Activated CD8-positive, alpha-beta memory T cell treated with anti-CD3 and anti-CD28 coated beads, Interleukin-2, amount 50 U/mL, for 4 hours (primary cell): ENCODE results near the gene ATG4D.

Experiments used
- DNase-seq: peaks from one replicate; pipeline ENCODE4 v3.0.0-alpha.2; 2020

The ATG4D gene

GRCh38 chr19:10543420-10544241 is at the start of gene ATG4D:
ATG4D (plus strand) TSS chr19:10543904; CDS start chr19:10544091, 187 bp downstream.
- DNase-seq: peak; percentile 78

- no peak for DNase-seq
These were observed 46.3 kb upstream of the ATG4D start for GRCh38 chr19:10497371-10497770.

GRCh38 chr19:10499550-10500246 is 44.0 kb upstream of the ATG4D start:
- no peak for DNase-seq

- no peak for DNase-seq
These were observed 43.5 kb upstream of the ATG4D start for GRCh38 chr19:10500247-10500592.

GRCh38 chr19:10501971-10502523 is 41.7 kb upstream of the ATG4D start:
- peak; percentile 52 for DNase-seq

GRCh38 chr19:10502524-10503001 is 41.1 kb upstream of the ATG4D start:
- peak; percentile 91 for DNase-seq

- DNase-seq: no peak
These were observed 40.5 kb upstream of the ATG4D start, which contains the start of gene KEAP1 for GRCh38 chr19:10503002-10503789. KEAP1 (minus strand) TSS chr19:10503356; CDS start chr19:10500033, 3,323 bp downstream.

- DNase-seq: peak; percentile 85
These were observed 38.0 kb upstream of the ATG4D start for GRCh38 chr19:10505583-10506229.

GRCh38 chr19:10508036-10508435 is 35.7 kb upstream of the ATG4D start:
- no peak for DNase-seq

- no peak for DNase-seq
These were observed 35.0 kb upstream of the ATG4D start for GRCh38 chr19:10508707-10509106.

- peak; percentile 69 for DNase-seq
These were observed 33.4 kb upstream of the ATG4D start for GRCh38 chr19:10510301-10510802.

GRCh38 chr19:10513223-10513622 is 30.5 kb upstream of the ATG4D start:
- no peak for DNase-seq

GRCh38 chr19:10514211-10515145 is 29.2 kb upstream of the ATG4D start:
- DNase-seq: peak; percentile 48

- DNase-seq: no peak
These were observed 27.7 kb upstream of the ATG4D start for GRCh38 chr19:10516064-10516385.

- peak; percentile 23 for DNase-seq
These were observed 26.9 kb upstream of the ATG4D start for GRCh38 chr19:10516671-10517286.

- peak; percentile 28 for DNase-seq
These were observed 26.3 kb upstream of the ATG4D start, which contains the start of gene S1PR5 for GRCh38 chr19:10517361-10517759. S1PR5 (minus strand) TSS chr19:10517447; CDS start chr19:10515011, 2,436 bp downstream.

- DNase-seq: peak; percentile 26
These were observed 25.8 kb upstream of the ATG4D start for GRCh38 chr19:10517760-10518443.

- peak; percentile 21 for DNase-seq
These were observed 25.0 kb upstream of the ATG4D start for GRCh38 chr19:10518444-10519361.

- no peak for DNase-seq
These were observed 24.3 kb upstream of the ATG4D start for GRCh38 chr19:10519421-10519820.
